ENCODE results near the gene IPMK.
"Not testable (repeated sequence)": the region's sequence is repeated elsewhere in the genome, so short reads cannot be mapped to it uniquely, and the experiment has no call there.

IPMK gene

DNA sequence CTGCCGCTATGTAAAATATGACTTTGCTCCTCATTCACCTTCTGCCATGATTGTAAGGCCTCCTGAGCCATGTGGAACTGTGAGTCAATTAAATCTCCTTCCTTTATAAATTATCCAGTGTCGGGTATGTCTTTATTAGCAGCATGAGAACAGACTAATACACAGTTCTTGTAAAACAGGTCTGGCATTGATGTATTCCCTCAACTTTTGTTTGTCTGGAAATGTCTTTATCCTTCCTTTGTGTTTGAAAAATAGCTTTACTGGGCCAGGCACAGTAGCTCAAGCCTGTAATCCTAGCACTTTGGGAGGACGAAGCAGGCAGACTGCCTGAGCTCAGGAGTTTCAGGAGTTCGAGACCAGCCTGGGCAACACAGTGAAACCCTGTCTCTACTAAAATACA, 14.5 kb downstream of the IPMK start:
- TF ChIP-seq, protein P1, sequence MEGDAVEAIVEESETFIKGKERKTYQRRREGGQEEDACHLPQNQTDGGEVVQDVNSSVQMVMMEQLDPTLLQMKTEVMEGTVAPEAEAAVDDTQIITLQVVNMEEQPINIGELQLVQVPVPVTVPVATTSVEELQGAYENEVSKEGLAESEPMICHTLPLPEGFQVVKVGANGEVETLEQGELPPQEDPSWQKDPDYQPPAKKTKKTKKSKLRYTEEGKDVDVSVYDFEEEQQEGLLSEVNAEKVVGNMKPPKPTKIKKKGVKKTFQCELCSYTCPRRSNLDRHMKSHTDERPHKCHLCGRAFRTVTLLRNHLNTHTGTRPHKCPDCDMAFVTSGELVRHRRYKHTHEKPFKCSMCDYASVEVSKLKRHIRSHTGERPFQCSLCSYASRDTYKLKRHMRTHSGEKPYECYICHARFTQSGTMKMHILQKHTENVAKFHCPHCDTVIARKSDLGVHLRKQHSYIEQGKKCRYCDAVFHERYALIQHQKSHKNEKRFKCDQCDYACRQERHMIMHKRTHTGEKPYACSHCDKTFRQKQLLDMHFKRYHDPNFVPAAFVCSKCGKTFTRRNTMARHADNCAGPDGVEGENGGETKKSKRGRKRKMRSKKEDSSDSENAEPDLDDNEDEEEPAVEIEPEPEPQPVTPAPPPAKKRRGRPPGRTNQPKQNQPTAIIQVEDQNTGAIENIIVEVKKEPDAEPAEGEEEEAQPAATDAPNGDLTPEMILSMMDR (IDR thresholded peaks at IDR 0.05; ENCODE audit: control extremely low read depth, extremely low read depth, low read depth, missing control alignments), result no peak
- no peak for DNase-seq (ENCODE audit: extremely low spot score)
- ChIA-PET POLR2A (no interaction called here), CTCF (interaction anchor here (1.9 kb wide), 1 partner anchor 10 kb away, joined by 7 read pairs; no protein-coding TSS in a partner anchor)

DNA sequence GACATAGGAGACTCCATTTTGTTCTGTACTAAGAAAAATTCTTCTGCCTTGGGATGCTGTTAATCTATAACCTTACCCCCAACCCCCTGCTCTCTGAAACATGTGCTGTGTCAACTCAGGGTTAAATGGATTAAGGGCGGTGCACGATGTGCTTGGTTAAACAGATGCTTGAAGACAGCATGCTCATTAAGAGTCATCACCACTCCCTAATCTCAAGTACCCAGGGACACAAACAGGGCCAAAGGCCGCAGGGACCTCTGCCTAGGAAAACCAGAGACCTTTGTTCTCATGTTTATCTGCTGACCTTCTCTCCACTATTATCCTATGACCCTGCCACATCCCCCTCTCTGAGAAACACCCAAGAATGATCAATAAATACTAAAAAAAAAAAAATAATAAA, 23.0 kb downstream of the IPMK start:
- CTCF ChIA-PET; POLR2A ChIA-PET; DNase-seq (ENCODE audit: extremely low spot score): not testable (repeated sequence)

DNA sequence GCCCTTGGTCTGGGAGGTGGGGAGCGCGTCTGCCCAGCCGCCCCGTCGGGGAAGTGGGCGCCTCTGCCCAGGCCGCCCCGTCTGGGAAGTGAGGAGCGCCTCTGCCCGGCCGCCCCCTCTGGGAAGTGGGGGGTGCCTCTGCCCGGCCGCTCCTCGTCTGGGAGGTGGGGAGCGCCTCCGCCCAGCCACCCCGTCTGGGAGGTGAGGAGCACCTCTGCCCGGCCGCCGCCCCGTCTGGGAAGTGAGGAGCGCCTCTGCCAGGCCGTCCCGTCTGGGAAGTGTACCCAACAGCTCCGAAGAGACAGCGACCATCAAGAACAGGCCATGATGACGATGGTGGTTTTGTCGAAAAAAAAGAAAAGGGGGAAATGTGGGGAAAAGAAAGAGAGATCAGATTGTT, 23.5 kb downstream of the IPMK start:
- CTCF ChIA-PET; POLR2A ChIA-PET; DNase-seq (ENCODE audit: extremely low spot score): not testable (repeated sequence)

GRCh38 chr10:58243801-58244200, 23.9 kb downstream of the IPMK start:
- POLR2A ChIA-PET; CTCF ChIA-PET; DNase-seq (ENCODE audit: extremely low spot score): not testable (repeated sequence)

- POLR2A ChIA-PET, result no interaction called here
- TF ChIP-seq, protein P1 (IDR thresholded peaks at IDR 0.05; ENCODE audit: control extremely low read depth, extremely low read depth, low read depth, missing control alignments), result no peak
- no peak for DNase-seq (ENCODE audit: extremely low spot score)
- CTCF ChIA-PET, result no interaction called here
These were observed 24.4 kb downstream of the IPMK start for GRCh38 chr10:58243269-58243668.

DNA sequence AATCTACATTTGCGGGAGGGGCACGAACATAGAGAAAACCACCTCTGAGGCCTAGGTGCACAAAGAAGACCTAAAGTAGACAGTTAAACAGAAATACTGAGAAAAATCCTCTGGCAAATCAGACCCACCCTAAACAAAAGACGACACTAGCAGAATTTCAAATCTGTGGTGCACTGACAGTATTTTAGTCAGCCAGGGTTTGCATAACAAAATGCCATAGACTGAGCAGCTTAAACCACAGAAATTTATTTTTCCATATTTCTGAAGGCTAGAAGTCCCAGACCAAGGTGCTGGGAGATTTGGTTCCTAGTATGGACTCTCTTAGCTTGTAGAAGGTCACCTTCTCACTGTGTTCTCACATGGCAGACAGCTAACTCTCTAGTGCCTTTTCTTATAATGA, 26.3 kb downstream of the IPMK start:
- CTCF ChIA-PET, result interaction anchor here (1.1 kb wide), 1 partner anchor 11 kb away, joined by 3 read pairs; no protein-coding TSS in a partner anchor

DNA sequence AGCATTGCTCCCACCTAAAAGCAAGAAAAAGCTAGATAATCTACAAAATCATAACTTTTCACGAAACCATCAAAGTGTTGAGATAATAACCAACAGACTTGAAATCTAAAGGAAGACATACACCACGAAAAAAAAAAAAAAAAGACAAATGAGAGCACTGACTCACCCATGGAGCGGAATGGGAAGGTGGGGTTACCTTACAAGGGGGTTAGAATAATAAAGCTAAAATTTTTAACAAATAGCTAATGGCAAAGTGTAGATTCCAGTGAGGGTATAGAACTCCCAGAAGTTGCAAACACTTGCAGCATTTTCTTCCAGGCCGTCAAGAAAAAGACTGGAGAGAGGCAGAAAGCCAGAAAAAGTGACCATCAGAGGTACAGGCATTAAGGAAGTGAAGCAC, 27.2 kb downstream of the IPMK start:
- ChIA-PET CTCF (interaction anchor here (1.0 to 2.8 kb wide), 3 partner anchors 8 to 51 kb away, joined by 3 to 8 read pairs (median 3); no protein-coding TSS in a partner anchor), POLR2A (no interaction called here)
- TF ChIP-seq, protein P1 (IDR thresholded peaks at IDR 0.05; ENCODE audit: control extremely low read depth, extremely low read depth, low read depth, missing control alignments), result no peak
- no peak for DNase-seq (ENCODE audit: extremely low spot score)

More for the DNA sequence above, 26.3 kb downstream of the IPMK start:
- DNase-seq (ENCODE audit: extremely low spot score), result no peak
- POLR2A ChIA-PET, result no interaction called here
- TF ChIP-seq, protein P1 (IDR thresholded peaks at IDR 0.05; ENCODE audit: control extremely low read depth, extremely low read depth, low read depth, missing control alignments), result no peak

DNA sequence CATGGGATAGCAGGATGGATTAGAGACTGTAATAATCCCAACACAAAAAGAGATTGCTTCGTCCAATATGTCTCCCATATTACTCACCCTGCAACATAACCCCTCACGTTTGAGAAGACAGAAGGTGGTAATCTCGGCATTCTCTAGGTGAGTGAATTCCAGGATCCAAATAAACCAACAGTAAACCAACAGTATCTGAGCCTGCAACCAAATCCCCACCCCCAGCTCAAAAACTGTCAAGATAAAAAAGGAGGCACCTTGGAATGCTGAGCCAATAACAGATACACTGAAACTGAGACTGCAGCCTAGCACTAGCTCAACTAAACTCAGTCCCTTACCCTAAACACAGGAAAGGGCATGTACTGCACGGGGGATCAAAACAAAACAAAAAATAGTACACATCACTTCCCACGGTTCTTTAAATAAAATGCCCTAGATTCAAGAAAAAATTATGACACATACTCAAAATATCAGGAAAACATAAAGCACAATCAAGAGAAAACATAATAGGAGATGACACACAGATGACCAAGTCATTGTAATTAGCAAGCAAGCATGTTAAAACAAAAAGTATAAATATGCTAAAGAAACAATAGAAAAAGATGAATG, 28.0 kb downstream of the IPMK start:
- DNase-seq (ENCODE audit: extremely low spot score), result no peak
- CTCF ChIA-PET, result interaction anchor here (1.0 to 2.8 kb wide), 2 partner anchors 9 to 51 kb away, joined by 3 to 8 read pairs; no protein-coding TSS in a partner anchor
- POLR2A ChIA-PET, result no interaction called here
- TF ChIP-seq, protein P1 (IDR thresholded peaks at IDR 0.05; ENCODE audit: control extremely low read depth, extremely low read depth, low read depth, missing control alignments), result no peak
